Measurements from ENCODE around the gene ZNF749. TPM values are rescaled to one million over a fixed set of nuclear protein-coding genes. Genes with fewer than 3 reads are reported as not detected.

Gene ZNF749
- total and polyA plus RNA-seq, 2 of the 8 experiments (the other 6 are each of a cell fraction or from before 2014, with no cell fraction given), result 15.2 to 24.4 TPM

DNA sequence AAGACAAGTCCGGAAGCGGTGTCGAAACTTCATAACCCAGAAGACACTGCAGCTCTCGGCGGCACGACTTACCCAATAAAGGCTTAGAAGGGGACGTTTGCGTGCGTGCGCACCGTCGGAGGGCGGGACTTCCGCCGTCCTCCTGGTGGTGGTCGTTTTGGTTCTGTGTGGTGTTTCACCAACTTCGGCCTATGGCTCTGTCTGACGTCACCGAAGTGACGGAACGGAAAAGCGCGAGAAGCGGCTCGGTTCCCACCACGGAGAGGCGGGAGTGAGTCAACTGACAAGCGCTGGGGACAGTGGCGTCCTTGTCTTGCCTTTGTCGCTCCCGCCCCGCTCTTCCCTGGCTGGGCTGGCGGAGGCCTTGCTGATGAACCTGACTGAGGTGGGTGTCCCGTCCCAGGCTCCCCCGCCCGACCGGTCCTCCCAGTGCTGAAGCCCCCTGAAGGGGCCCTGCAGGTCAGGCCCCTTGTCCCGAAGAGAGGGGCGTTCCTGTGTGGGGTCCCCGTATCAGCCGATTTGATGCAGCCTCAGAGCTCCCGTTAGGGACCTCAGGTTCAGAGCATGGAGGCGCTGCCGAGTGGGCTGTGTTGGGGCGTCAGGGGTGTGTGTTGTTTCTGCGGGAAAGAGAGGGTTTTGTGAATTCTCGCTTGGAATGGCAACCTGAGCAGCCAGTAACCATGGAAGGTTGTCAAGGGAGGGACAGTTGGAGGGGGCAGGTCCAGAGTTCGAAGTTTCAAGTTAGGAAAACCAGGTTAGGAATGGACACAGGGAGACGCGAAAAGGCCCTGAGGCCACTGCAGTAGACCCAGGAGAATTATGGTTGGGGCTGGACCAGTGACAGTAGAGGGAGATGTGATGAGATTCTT lies 45.2 kb upstream of the ZNF749 start, which contains the start of gene ZNF548:
TSS of gene ZNF548 (plus strand) at position 125 of the 869 bp plus-strand sequence. CDS start at position 371, 246 bp downstream.
- Histone ChIP-seq H2BK5ac (ENCODE audit: low read depth, low read length) (peak within 1 kb of the TSS; percentile 40), H2BK12ac (ENCODE audit: low read depth, low read length) (no peak within 1 kb of the TSS), H2BK15ac (ENCODE audit: low read length) (no peak within 1 kb of the TSS), H3K36me3 (ENCODE audit: control insufficient read depth in 2 of 4, insufficient read depth in 4 of 4, low read length in 3 of 4) (no peaks in the 10 kb centered on the region), H3K56ac (replicated peaks; ENCODE audit: insufficient read length, low read depth, low read length) (no peak within 1 kb of the TSS), H3K4me3 (ENCODE audit: extremely low read depth in 1 of 4, insufficient read depth in 2 of 4, low read depth in 3 of 4, low read length in 4 of 4) (peak within 1 kb of the TSS; percentile 54 to 88 (median 80)), H3K27ac (ENCODE audit: low read depth, low read length) (peak within 1 kb of the TSS; percentile 53; the same call in 1 of the 2 replicates), H3K4me2 (ENCODE audit: insufficient read depth in 1 of 2, low read depth in 2 of 2, low read length in 2 of 2) (peak within 1 kb of the TSS; percentile 69 to 92), H3K79me2 (ENCODE audit: control insufficient read depth in 1 of 2, insufficient read depth in 2 of 2, low read length in 2 of 2) (peaks cover 3 to 28% of the 10 kb centered on the region in 2 experiments; a peak in 3 of 4 replicates), H2BK120ac (replicated peaks; ENCODE audit: low read depth, low read length) (no peak within 1 kb of the TSS), H3K23ac (ENCODE audit: insufficient read length) (no peak within 1 kb of the TSS), H3K27me3 (replicated peaks in 1 of 4; ENCODE audit: control insufficient read depth in 3 of 4, extremely low read depth in 1 of 4, insufficient read depth in 3 of 4, low read length in 3 of 4) (no peaks in the 10 kb centered on the region), H3K4ac (replicated peaks; ENCODE audit: insufficient read length, low read depth, low read length) (no peak within 1 kb of the TSS), H2AK5ac (ENCODE audit: low read depth, low read length) (no peak within 1 kb of the TSS), H3K23me2 (ENCODE audit: low read depth, low read length) (peaks cover 3% of the 10 kb centered on the region; the same call in 1 of the 2 replicates), H2AFZ (ENCODE audit: low read length) (peak within 1 kb of the TSS; percentile 97), H3K9me3 (ENCODE audit: insufficient read depth in 2 of 2, low read depth in 1 of 2, low read length in 1 of 2) (no peaks in the 10 kb centered on the region), H3K14ac (ENCODE audit: insufficient read length) (no peak within 1 kb of the TSS), H3K79me1 (ENCODE audit: low read depth, low read length) (no peaks in the 10 kb centered on the region; the same call in 1 of the 2 replicates), H4K8ac (ENCODE audit: extremely low read depth, insufficient read depth, low read length) (peak within 1 kb of the TSS; percentile 74; the same call in 1 of the 2 replicates), H3K18ac (ENCODE audit: extremely low read depth, low read length) (no peak within 1 kb of the TSS; the same call in 1 of the 2 replicates), H2BK20ac (ENCODE audit: low read length) (no peak within 1 kb of the TSS), H3K9ac (replicated peaks in 1 of 4; ENCODE audit: extremely low read depth in 1 of 4, low read depth in 3 of 4, low read length in 3 of 4) (peak within 1 kb of the TSS; percentile 39 to 79 (median 66)), H3K4me1 (replicated peaks in 1 of 4; ENCODE audit: control insufficient read depth in 3 of 4, insufficient read depth in 4 of 4, low read length in 3 of 4) (no peaks in the 10 kb centered on the region; a peak in 1 of 7 replicates), H4K20me1 (replicated peaks in 1 of 2; ENCODE audit: control insufficient read depth in 1 of 2, insufficient read depth in 2 of 2, low read length in 2 of 2) (no peaks in the 10 kb centered on the region), H4K91ac (replicated peaks; ENCODE audit: insufficient read length, low read length) (peak within 1 kb of the TSS; percentile 59), H4K5ac (ENCODE audit: insufficient read length, low read depth, low read length) (peak within 1 kb of the TSS; percentile 17)
- FAIRE-seq, result peak; percentile 99
- ChIA-PET POLR2A (ENCODE audit: partially characterized antibody) (interaction anchor here (0.6 to 3.1 kb wide), 12 partner anchors 9 to 1790 kb away, joined by 3 to 20 read pairs (median 3); partner anchors contain the start of genes TRAPPC2B, ZNF304, ZNF460 and ZNF524), CTCF (ENCODE audit: partially characterized antibody) (interaction anchor here (1.3 kb wide), 1 partner anchor 16 kb away, joined by 4 read pairs; no protein-coding TSS in a partner anchor)
- WGBS, 2 experiments (ENCODE audit: extremely low coverage in 1 of 2, insufficient coverage in 1 of 2, insufficient read length in 1 of 2, insufficient replicate concordance in 2 of 2, low coverage in 1 of 2, low lambda C conversion rate in 2 of 2, missing lambda C conversion rate in 1 of 2), result 3% methylated on average over 50 of the region's 50 CpGs; no CpG with 5 or more reads in 1 of the 2 experiments
- peak; percentile 96 to 99 for DNase-seq (ENCODE audit: low read depth in 1 of 2, low spot score in 2 of 2)
- no peak for TF ChIP-seq TAF7 (optimal IDR thresholded peaks at IDR 0.05; ENCODE audit: borderline replicate concordance, low read depth, low read length)
- peak; percentile 81 for TF ChIP-seq JUND (IDR thresholded peaks at IDR 0.05; ENCODE audit: low read length)
- TF ChIP-seq, protein P1, sequence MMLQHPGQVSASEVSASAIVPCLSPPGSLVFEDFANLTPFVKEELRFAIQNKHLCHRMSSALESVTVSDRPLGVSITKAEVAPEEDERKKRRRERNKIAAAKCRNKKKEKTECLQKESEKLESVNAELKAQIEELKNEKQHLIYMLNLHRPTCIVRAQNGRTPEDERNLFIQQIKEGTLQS (IDR thresholded peaks at IDR 0.05; ENCODE audit: insufficient read depth, low read depth, low read length), result no peak
- TF ChIP-seq POLR2AphosphoS5 (IDR thresholded peaks at IDR 0.05; ENCODE audit: low read depth, low read length), result peak; percentile 26; the same call in 1 of the 2 replicates
- no peak for TF ChIP-seq SUZ12 (IDR thresholded peaks at IDR 0.05; ENCODE audit: low read length)
- TF ChIP-seq SIRT6 (IDR thresholded peaks at IDR 0.05; ENCODE audit: low read length), result no peak
- TF ChIP-seq ASH2L (IDR thresholded peaks at IDR 0.05; ENCODE audit: low read length), result peak; percentile 82
- peak; percentile 95 for TF ChIP-seq KDM4A (IDR thresholded peaks at IDR 0.05; ENCODE audit: low read depth, low read length, severe bottlenecking)
- TF ChIP-seq FOSL1 (IDR thresholded peaks at IDR 0.05; ENCODE audit: insufficient read depth, low read depth, low read length), result no peak
- no peak for TF ChIP-seq EZH2 (IDR thresholded peaks at IDR 0.05; ENCODE audit: low read depth, low read length, severe bottlenecking)
